HG03135 (cell line): Measurements from ENCODE around the gene PDE4D.
"Not testable (repeated sequence)": the region's sequence is repeated elsewhere in the genome, so short reads cannot be mapped to it uniquely, and the experiment has no call there.

ENCODE experiments used
- ATAC-seq: cut with Tn5 transposase; IDR thresholded peaks from one replicate; pipeline ENCODE4 v1.9.1; 2021; ENCODE audit warnings: mild to moderate bottlenecking, moderate library complexity; ENCODE audit not compliant: unreplicated experiment

The PDE4D gene

DNA sequence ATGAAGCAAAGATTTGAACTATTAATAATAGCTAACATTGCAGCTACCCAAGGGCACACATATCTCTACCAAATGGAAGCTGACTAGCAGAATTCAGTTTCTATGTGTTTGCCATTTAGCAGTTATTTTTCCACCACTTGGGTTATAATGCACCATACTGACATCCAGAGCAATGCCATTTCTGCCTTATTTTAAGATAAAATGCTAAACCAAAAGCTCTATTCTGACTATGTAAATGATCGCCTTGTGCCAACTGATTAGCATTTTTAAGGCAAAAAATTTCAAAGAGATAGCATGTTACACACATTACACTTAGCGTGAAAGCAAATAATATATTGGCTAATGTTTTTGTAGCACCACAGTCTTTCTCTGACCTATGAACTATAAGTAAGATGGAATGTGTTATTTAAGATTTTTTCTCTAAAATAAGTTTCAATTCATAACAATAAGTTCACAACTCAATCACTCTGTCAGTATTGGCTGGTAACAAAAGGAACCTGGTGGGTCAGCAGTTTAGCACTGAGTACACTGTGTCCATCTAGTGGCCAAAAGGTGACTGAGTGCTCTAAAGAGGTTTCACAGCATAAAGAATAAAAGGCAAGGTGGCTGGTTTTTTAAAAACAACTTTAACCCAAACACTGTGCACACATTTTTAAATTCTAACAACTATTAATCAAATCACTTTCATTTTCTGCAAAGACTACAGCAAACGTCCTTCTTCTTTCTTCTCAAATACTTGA is 443.5 kb downstream of the PDE4D start:
- ATAC-seq: no peak

- ATAC-seq: no peak
These were observed 447.2 kb downstream of the PDE4D start for GRCh38 chr5:59446356-59446755.

DNA sequence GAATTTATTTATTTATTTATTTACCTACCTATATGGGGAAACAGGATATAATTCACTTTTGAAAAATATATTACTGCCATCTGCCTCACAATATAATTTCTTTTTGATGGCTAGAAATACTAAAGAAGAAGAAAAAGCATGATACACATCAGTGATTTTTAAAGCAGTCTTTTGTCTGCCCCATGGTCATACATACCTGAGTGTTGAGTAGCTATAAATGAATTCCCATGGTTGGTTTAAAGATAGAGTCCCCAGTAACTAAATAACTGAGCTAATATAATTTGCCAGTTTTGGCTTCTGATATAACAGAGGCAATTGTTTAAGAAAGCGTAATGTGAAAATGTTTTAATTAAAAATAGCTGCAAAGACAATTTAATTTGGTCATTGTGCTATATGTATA is 447.8 kb downstream of the PDE4D start:
- ATAC-seq: no peak

DNA sequence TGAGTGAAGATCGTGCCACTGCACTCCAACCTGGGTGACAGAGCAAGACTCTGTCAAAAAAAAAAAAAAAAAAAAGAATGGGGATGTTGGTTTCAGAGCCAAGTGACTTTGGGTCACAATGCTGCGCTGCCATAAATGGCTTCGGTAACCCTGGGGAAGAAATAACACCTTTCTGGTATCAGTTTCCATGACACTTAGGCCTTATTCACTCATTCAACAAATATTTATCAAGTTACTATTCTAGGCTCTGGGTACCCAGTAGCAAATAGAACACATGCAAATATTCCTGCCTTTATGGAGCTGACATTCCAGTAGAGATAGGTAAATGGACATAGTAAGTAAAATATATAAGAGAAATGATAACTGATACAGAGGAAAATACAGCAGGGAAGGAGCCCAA is 454.2 kb downstream of the PDE4D start:
- no peak for ATAC-seq

- no peak for ATAC-seq
These were observed 456.4 kb downstream of the PDE4D start for GRCh38 chr5:59437176-59437575.

DNA sequence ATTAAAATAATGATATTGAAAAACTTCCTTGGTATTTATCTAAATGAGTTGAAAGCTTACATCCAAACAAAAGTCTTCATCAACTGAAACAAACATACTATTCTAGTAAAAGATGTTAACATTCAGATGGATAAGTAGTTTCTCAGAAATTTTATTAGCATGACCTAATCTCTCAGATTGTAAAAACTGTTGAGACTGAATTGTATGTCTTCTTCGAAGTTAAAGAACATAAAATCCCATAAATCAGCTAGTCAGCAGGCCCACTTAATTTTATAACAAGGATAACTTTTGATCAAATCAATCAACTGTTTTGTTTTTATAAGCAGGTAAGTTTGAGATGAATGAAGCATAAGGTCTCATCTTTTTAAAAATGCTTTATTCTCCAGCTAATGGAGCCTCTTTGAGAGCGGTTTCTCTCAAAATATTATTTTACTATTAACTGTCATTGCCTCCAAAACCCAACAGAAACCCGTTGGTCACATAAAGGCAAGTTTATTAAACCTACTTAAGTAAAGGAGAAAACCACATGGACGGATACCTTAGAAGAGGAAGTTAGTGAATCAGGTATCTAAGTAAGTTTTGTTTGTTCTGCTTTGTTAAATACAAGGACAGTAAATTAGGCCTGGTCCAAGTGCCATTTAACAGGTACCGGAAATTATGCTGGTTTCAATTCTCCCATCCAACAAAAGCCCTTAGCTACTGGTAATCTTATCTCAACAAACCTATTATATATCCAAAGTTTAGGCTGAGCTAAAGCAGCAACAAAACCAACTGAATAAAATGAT is 457.0 kb downstream of the PDE4D start:
- no peak for ATAC-seq

DNA sequence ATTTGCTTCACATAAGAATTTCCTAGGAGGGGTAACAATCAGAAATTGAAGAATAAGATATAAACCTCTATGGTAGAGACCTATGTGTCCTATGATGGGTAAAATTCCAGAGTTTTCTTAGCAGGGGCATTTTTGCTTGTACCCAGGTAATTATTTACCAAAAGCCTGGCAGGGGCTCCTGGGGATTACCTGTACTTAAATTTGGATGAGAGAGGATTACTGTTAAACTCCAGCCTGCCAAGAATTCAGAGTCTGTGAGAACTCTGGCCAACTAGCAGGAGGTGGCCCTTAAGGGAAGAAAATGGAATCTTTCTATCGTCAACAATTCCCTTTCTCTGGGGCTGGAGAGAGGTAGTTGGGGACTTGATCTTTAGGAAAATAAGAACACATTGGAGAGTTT is 460.4 kb downstream of the PDE4D start:
- ATAC-seq: no peak

DNA sequence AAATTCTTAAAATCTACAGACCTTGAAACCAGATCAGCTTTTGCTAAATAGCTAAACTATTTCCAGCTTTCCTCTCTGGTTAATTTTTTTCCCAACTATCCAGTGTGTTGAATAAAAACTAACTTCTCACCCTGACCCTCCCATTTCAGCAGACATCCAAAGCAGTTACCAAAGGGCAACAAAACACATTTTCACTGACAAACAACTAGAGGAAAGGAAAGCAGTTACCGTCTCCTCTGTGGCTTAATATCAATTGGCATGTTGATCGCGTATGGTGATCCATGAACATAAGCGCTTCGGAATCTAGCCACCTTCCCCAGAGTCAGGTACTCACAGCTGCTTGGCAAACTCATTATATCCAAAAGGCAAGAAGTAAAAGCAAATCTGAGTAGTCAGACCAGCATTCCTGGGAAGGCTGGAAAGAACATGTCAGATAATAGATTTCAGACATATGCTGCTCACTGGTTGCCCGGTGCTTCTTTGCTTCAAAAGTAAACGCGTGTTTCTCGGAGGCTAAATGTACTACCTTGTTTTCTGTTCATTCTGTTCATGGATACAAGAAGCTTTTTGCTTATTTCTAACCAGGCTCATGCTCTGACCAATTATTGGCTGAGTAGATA is 463.4 kb downstream of the PDE4D start:
- ATAC-seq: no peak

- no peak for ATAC-seq
These were observed 465.1 kb downstream of the PDE4D start for GRCh38 chr5:59428391-59428790.

GRCh38 chr5:59424515-59424914 is 469.0 kb downstream of the PDE4D start:
- ATAC-seq: no peak

GRCh38 chr5:59423021-59423420 is 470.5 kb downstream of the PDE4D start:
- ATAC-seq: no peak

DNA sequence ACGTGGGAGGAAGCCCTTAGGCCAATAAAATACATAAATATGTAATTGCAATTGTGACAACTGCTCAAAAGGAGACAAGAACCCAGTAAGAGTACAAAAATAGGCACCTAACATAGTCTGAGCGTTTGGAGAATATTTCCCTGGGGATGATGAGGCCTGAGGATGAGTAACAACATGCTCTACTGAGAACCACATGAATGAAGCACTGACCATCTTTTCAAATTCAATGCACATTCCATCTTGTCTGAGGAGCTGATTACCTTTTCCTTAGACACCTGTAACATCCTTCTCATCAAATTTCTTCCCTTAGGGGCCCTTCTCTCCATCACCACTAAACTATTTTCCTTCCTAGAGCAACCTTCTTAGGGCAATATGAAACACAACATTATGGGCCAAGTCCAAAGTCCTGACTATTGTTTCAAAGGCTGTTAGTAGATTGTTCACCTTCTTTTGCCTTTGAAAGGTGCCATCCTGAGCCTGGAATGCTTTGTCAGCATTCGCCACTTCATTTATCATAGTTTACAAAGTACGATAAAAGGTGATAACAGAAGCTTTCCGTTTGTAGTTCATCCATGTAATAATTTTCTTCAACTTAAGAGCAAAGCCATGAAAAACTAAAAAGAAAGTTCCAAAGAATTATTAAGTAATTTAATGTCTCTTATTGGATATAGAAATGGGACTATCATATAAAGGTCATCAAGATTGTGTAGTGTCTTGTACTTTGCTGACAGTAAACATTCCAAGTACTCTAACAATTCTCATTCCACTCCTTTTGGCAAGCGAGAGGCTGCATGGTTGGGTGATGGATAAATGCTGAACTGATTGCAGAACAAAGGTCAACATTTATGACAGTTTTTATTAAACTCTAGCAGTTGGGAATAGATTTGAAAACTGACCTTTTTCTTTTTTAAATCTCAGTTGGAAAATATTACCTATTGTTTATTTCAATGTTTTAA is 471.3 kb downstream of the PDE4D start:
- no peak for ATAC-seq

DNA sequence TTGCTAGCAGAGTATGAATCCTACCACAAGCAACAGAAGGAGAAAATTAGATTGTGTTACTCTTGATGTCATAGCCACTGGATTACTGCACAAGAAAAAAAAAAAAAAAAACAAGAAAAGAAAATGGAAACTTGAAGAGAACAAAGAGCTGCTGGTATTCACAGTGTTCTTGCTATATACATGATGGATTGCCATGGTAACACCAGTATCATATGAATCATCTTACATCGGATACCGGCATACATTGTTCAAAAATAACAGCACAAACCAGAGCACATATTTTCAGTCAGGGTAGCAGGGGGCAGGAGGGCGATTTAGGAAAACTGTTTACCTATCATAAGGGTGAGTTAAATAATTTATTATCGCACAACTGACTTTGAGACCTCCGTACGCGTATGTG is 472.9 kb downstream of the PDE4D start:
- no peak for ATAC-seq

DNA sequence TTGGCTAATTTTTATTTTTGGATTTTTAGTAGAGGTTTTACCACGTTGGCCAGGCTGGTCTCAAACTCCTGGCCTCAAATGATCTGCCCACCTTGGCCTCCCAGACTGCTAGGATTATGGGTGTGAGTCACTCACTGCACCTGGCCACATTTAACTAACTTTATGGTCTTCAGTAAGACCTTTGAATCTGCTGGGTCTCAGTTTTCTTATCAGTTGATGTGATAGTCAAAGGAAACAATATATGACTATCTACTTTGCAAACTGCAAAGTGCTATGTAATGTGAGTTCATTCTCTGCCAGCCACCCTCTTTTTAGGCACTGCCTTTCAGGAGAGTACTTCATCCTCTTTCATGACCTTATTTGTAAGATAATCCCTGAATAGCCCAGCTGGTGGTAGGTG is 474.7 kb downstream of the PDE4D start:
- ATAC-seq: no peak

GRCh38 chr5:59416451-59416850 is 477.1 kb downstream of the PDE4D start:
- no peak for ATAC-seq

DNA sequence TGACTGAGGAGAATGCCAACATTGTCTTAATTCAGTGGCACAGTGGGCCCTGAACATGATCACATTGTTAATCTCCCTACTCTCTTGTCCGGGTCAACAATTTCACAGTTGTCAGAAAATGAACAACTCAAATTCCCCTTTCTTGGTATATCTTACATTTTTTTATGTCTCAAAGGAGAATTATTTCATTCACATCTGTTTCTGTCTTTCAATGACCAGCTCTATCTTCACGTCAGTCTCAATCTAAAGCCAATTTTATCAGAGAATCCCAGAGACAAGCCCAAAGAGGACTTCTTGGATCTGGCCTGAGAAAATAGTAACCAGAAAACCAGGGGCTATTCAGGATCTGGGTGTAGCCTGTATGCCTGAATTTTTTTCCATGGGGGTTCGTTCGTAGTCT is 477.5 kb downstream of the PDE4D start:
- ATAC-seq: no peak

DNA sequence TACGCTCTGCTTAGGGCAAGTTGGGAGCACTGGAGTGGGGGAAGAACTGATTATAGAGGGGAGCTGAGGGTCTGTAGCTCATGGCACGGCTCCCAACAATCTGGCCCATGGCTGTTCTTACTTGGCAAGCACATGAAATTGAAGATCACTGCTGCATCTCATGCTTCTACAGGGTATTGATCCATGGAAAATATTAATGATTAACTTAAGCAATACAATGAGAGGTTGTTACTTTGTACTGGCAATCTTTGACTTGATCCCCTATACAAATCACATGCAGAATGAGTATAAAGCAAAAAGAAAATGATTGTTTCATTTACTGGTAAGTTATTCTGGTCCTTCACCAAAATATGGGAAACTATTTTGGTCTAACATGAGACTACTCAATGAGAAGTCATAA is 481.1 kb downstream of the PDE4D start:
- no peak for ATAC-seq

GRCh38 chr5:59408997-59409396 is 484.5 kb downstream of the PDE4D start:
- not testable (repeated sequence) for ATAC-seq

GRCh38 chr5:59407967-59408366 is 485.6 kb downstream of the PDE4D start:
- no peak for ATAC-seq

- no peak for ATAC-seq
These were observed 491.9 kb downstream of the PDE4D start for GRCh38 chr5:59401637-59402036.

DNA sequence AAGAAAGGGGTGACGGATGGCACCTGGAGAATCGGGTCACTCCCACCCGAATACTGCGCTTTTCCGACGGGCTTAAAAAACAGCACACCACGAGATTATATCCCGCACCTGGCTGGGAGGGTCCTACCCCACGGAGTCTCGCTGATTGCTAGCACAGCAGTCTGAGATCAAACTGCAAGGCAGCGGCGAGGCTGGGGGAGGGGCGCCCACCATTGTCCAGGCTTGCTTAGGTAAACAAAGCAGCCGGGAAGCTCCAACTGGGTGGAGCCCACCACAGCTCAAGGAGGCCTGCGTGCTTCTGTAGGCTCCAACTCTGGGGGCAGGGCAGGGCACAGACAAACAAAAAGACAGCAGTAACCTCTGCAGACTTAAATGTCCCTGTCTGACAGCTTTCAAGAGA is 498.6 kb downstream of the PDE4D start:
- ATAC-seq: not testable (repeated sequence)
